ENCODE results near the gene TMOD2.

DNA sequence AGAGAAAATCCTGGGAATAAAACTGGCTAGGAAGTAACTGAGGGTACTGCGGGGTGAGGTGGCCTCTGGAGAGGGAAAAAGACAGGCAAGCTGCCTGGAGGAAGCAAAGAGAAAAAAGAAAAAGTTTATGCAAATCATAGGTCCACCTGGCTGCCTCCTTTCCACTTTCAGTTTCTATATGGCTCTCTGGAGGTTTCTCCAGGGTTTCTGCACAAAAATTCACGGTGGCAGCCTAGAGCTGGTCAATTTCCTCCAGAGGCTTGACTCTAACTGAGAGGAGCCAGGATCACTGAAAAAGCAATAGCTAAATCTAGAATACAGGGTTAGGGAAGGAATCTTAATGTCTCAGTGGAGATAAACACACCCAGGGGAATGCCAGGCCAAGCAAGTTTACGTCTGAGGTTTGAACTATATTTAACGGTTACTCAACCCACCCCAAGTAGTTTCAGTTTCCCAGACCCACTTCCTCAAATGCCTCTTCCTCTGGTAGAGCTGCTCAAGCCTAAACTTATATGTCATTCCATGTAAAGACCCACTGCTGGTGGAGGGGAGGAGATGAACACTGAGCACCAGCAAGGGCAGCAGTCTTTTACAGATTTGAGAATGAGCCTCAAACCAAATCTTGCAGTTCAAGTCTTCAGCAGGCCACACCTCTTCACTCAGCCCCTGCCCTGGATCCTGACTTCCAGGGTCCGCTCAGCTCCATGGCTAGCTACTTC is 19.7 kb upstream of the TMOD2 start:
- TF ChIP-seq, protein P1, sequence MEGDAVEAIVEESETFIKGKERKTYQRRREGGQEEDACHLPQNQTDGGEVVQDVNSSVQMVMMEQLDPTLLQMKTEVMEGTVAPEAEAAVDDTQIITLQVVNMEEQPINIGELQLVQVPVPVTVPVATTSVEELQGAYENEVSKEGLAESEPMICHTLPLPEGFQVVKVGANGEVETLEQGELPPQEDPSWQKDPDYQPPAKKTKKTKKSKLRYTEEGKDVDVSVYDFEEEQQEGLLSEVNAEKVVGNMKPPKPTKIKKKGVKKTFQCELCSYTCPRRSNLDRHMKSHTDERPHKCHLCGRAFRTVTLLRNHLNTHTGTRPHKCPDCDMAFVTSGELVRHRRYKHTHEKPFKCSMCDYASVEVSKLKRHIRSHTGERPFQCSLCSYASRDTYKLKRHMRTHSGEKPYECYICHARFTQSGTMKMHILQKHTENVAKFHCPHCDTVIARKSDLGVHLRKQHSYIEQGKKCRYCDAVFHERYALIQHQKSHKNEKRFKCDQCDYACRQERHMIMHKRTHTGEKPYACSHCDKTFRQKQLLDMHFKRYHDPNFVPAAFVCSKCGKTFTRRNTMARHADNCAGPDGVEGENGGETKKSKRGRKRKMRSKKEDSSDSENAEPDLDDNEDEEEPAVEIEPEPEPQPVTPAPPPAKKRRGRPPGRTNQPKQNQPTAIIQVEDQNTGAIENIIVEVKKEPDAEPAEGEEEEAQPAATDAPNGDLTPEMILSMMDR (IDR thresholded peaks at IDR 0.05; ENCODE audit: insufficient read depth, low read depth, low read length), result no peak
- no peak for TF ChIP-seq EZH2 (IDR thresholded peaks at IDR 0.05; ENCODE audit: insufficient read depth, low read length)

Measured in astrocyte (in vitro differentiated cells and primary cell).